ENCODE results near the gene TPGS2.
"Not testable (repeated sequence)": the region's sequence is repeated elsewhere in the genome, so short reads cannot be mapped to it uniquely, and the experiment has no call there.

TPGS2 gene

GRCh38 chr18:36817039-36817438 lies 11.8 kb downstream of the TPGS2 start:
- TF ChIP-seq ESRRG (CRISPR knock-in tag; IDR thresholded peaks at IDR 0.05) (no peak), POU6F1 (CRISPR knock-in tag; IDR thresholded peaks at IDR 0.05; ENCODE audit: borderline replicate concordance, low read depth) (no peak), PPARA (CRISPR knock-in tag; IDR thresholded peaks at IDR 0.05; ENCODE audit: borderline replicate concordance) (no peak), ZNF565 (CRISPR knock-in tag; conservative IDR thresholded peaks at IDR 0.05; ENCODE audit: low read depth) (no peak), CREB5 (CRISPR knock-in tag; IDR thresholded peaks at IDR 0.05; ENCODE audit: low read depth) (no peak), PATZ1 (CRISPR knock-in tag; IDR thresholded peaks at IDR 0.05; ENCODE audit: borderline replicate concordance) (no peak), TCF4 (CRISPR knock-in tag; IDR thresholded peaks at IDR 0.05; ENCODE audit: borderline replicate concordance) (no peak), RARB (CRISPR knock-in tag; IDR thresholded peaks at IDR 0.05) (no peak), ZNF8 (CRISPR knock-in tag; IDR thresholded peaks at IDR 0.05) (no peak), ARNTL (CRISPR knock-in tag; IDR thresholded peaks at IDR 0.05; ENCODE audit: borderline replicate concordance, low read depth) (no peak), ZNF70 (CRISPR knock-in tag; IDR thresholded peaks at IDR 0.05) (no peak), GLIS3 (CRISPR knock-in tag; IDR thresholded peaks at IDR 0.05) (no peak), CSDC2 (CRISPR knock-in tag; IDR thresholded peaks at IDR 0.05) (no peak), ISL1 (CRISPR knock-in tag; IDR thresholded peaks at IDR 0.05) (no peak), SNAI2 (CRISPR knock-in tag; IDR thresholded peaks at IDR 0.05) (no peak), TOX (CRISPR knock-in tag; IDR thresholded peaks at IDR 0.05; ENCODE audit: borderline replicate concordance) (no peak), ZC3H10 (CRISPR knock-in tag; IDR thresholded peaks at IDR 0.05) (no peak), OSR1 (CRISPR knock-in tag; IDR thresholded peaks at IDR 0.05) (no peak)
- no peak for ATAC-seq

GRCh38 chr18:36816096-36816495 lies 12.7 kb downstream of the TPGS2 start:
- not testable (repeated sequence) for ATAC-seq

- no peak for ATAC-seq
- TF ChIP-seq CSRNP3 (CRISPR knock-in tag; IDR thresholded peaks at IDR 0.05) (no peak), TCF4 (CRISPR knock-in tag; IDR thresholded peaks at IDR 0.05; ENCODE audit: borderline replicate concordance) (no peak), POU6F1 (CRISPR knock-in tag; IDR thresholded peaks at IDR 0.05; ENCODE audit: borderline replicate concordance, low read depth) (no peak)
These were observed 13.8 kb downstream of the TPGS2 start for GRCh38 chr18:36814994-36815393.

GRCh38 chr18:36813824-36814223 lies 15.0 kb downstream of the TPGS2 start:
- ATAC-seq = no peak
- no peak for TF ChIP-seq TSHZ2 (CRISPR knock-in tag; IDR thresholded peaks at IDR 0.05)
- no peak for TF ChIP-seq ISL1 (CRISPR knock-in tag; IDR thresholded peaks at IDR 0.05)
- TF ChIP-seq ZFP30 (CRISPR knock-in tag; IDR thresholded peaks at IDR 0.05) = no peak

Measured in SK-N-SH treated with all-trans-retinoic acid at 6 μM for 48 hours (cell line).